Keratinocyte (primary cell): Measurements from ENCODE around the gene TXNRD2.

Experiments
- EZH2 ChIP-seq: IDR thresholded peaks from one replicate; pipeline ENCODE4 v1.6.1; 2012; ENCODE audit warnings: inconsistent platforms, mild to moderate bottlenecking, low read length, moderate library complexity
- TF ChIP-seq, protein P1 (sequence below), 3 experiments: IDR thresholded peaks in 1 of 3; conservative IDR thresholded peaks in 1 of 3; optimal IDR thresholded peaks in 1 of 3; 2 replicates in 2 of 3; 3 replicates in 1 of 3; pipeline versions ENCODE3 to v1.5.1; 2011; ENCODE audit warnings: low read length in 3 of 3, mild to moderate bottlenecking in 3 of 3, moderate library complexity in 2 of 3, control low read depth in 1 of 3, inconsistent platforms in 1 of 3; ENCODE audit not compliant: insufficient read depth in 2 of 3; ENCODE audit errors: extremely low read depth in 1 of 3

- TF ChIP-seq EZH2: no peak
- TF ChIP-seq, protein P1, sequence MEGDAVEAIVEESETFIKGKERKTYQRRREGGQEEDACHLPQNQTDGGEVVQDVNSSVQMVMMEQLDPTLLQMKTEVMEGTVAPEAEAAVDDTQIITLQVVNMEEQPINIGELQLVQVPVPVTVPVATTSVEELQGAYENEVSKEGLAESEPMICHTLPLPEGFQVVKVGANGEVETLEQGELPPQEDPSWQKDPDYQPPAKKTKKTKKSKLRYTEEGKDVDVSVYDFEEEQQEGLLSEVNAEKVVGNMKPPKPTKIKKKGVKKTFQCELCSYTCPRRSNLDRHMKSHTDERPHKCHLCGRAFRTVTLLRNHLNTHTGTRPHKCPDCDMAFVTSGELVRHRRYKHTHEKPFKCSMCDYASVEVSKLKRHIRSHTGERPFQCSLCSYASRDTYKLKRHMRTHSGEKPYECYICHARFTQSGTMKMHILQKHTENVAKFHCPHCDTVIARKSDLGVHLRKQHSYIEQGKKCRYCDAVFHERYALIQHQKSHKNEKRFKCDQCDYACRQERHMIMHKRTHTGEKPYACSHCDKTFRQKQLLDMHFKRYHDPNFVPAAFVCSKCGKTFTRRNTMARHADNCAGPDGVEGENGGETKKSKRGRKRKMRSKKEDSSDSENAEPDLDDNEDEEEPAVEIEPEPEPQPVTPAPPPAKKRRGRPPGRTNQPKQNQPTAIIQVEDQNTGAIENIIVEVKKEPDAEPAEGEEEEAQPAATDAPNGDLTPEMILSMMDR (optimal IDR thresholded peaks at IDR 0.05 in 1 of 3, IDR thresholded peaks at IDR 0.05 in 1 of 3, conservative IDR thresholded peaks at IDR 0.05 in 1 of 3; ENCODE audit: extremely low read depth in 1 of 3, insufficient read depth in 2 of 3, low read length in 3 of 3): no peak
Observed at GRCh38 chr22:19941365-19942082, at the start of gene TXNRD2, which contains the start of gene COMT.
